Stimulated activated CD4-positive, alpha-beta T cell treated with anti-CD3 and anti-CD28 coated beads, Interleukin-4, amount 100 ng/mL, for 1 hour (primary cell): ENCODE measurements around the gene LRP4.
A peak's percentile ranks its signal among the peaks of the same experiment; 100 is the strongest.

Experiments
- DNase-seq: peaks from one replicate; pipeline ENCODE4 v3.0.0-alpha.2; 2020

LRP4 gene

DNA sequence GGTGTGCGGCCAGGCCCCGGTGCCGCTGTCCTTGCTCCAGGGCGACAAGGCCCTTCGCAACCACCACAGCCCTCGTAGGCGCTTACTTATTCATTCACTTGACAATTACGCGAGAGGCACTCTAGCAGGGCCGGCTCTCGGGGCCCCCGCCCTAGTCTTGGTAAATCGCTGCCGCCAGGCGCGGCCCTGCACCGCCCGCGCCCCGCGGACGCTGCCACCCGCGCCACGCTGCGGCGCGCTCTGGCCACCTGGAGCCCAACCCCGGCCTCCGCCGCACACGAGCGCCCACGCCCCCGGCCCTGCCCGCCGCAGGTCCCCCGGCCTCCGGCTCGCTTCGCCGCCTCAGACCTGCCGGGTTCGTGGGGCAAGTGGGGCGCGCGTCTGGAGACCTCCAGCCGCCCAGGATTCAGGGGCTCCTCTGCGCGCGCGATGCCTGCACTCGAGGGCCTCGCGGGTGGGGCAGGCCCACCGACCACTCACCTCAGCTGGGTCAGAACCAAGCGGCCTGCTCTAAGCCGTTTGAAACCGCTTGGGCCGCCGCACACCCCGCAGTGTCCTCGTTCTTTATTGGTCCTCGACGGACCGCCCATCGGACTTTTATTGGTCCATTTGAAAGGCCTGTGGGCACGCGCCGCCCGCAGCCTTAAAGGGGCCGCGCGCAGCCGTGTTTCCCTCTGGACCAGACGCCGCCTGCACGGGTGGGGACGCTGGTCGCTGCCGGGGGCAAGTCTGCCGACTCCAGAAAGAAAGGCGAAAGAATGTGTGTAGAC, 72.4 kb downstream of the LRP4 start, which contains the start of gene CKAP5:
TSS of gene CKAP5 (minus strand) at position 541 of the 770 bp plus-strand sequence. CDS start 25,049 bp downstream, outside the sequence.
- peak; percentile 85 for DNase-seq

DNA sequence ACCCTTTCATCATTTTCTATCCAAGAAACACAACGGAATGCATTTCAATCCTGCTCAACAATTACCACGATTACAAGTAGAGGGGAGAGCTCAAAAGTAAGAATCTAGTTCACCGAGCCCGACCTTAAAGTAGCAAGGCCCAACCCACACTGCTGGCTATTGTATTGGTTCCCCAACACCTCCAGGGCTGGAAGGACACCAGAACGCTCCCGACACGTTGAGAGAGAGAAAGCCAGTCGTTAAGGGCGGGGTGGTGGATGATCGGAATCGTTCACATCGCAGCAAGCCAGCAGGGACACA, 73.0 kb downstream of the LRP4 start:
- DNase-seq, result no peak

DNA sequence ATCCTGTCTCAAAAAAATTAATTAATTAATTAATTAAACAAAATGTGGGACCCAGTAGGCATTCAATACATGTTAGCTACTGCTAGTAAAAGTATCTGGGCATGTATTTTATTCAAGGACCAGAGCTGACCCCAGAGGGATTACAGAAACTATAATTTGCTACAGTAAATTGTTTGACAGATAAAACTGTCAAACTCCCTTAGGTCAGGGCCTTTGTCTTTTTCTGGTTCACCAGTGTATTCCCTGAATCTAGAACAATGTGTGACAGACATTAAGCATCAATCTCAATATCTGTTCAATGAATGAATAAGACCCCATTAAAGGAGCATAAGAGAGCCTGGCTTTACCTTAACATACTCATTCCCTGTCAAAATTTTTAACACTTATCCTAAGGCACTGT, 78.2 kb downstream of the LRP4 start:
- no peak for DNase-seq

DNA sequence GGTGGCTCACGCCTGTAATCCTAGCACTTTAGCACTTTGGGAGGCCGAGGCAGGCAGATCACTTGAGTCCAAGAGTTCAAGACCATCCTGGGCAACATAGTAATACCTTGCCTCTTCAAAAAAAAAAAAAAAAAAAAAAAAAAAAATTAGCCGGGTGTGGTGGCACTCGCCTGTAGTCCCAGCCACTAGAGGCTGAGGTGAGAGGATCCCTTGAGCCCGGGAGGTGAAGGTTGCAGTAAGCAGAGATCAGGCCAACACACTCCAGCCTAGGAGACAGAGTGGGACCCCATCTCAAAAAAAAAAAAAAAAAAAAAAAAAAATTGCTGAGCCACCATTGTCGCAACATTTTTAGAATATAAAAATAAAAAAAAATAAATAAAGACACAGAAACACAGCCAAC, 79.8 kb downstream of the LRP4 start:
- no peak for DNase-seq

DNA sequence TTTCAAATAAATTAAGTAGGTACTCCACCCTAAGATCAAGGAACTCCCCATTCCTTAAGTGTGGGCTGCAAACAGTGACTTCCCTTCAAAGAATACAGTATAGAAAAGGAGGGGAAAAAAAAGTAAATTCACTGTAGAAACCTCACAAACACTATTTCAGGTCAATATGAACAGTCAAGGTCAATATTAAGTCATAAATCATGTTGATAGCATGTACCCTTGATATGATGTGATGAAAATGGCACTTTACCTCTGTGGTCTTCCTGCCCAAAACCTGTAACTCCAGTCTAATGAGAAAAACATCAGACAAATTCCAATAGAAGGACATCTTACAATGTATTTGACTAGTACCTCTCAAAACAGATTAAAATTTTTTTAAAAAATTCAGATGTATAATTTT, 80.5 kb downstream of the LRP4 start:
- no peak for DNase-seq

DNA sequence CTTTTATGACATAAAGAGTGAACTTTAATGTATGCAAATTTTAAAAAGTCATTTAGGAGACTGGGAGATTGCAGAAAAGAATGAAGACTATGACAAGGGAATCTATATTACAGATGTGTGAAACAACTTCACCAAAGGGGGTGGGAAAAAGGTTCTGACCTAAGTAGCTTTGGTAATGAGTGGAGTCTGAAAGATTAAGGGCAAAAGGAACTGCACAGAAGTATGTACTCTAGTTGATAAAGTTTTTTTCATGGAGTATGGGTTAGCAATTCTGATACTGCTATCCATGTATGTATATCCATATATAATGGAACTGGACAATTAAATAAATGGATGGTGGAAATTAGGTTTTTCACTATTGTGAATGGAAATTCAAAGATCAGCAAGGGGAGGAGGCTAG, 81.5 kb downstream of the LRP4 start:
- no peak for DNase-seq

DNA sequence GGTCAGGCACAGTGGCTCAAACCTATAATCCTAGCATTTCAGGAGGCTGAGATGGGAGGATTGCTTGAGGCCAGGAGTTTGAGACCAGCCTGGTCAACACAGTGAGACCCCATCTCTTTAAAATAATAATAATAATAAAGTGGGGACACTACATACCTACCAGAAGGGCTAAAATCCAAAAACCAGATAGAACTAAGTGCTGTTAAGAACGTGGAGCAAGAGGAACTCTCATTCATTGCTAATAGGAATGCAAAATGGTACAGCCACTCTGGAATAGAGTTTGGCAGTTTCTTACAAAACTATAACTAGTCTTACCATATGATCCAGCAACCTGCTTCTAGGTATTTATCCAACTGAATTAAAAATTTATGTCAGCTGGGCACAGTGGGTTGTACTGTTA, 81.9 kb downstream of the LRP4 start:
- DNase-seq, result no peak

DNA sequence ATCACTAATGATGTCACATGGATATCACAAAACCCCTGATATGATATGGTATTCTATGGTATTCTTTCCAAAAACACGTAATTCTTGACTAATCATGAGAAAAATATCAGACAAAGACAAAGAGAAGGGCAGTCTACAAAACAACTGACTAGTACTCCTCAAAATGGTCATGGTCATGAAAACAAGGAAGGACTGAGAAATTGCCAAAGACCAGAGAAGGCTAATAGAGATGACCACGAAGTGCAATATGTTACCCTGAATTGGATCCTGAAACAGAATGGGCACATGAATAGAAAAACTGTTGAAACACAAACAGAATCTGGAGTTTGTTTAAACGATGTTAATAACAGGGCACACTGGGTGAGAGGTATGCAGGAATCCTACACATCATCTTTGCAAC, 82.5 kb downstream of the LRP4 start:
- DNase-seq, result no peak

DNA sequence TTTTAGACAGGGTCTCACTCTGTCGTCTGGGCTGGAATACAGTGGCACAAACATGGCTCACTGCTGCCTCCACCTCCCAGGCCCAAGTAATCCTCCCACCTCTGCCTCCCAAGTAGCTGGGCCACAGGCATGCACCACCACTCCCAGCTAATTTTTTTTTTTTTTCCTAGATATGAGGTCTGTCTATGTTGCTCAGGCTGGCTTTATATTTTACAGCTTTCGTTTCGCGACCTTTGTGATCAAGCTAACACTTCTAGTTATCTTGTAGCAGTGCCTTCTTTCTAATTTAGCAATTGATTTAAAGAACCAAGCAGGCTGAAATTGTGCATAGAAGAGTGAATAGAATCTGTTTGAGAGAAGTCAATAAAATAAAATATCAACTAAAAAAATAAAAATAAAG, 83.5 kb downstream of the LRP4 start:
- DNase-seq, result no peak

DNA sequence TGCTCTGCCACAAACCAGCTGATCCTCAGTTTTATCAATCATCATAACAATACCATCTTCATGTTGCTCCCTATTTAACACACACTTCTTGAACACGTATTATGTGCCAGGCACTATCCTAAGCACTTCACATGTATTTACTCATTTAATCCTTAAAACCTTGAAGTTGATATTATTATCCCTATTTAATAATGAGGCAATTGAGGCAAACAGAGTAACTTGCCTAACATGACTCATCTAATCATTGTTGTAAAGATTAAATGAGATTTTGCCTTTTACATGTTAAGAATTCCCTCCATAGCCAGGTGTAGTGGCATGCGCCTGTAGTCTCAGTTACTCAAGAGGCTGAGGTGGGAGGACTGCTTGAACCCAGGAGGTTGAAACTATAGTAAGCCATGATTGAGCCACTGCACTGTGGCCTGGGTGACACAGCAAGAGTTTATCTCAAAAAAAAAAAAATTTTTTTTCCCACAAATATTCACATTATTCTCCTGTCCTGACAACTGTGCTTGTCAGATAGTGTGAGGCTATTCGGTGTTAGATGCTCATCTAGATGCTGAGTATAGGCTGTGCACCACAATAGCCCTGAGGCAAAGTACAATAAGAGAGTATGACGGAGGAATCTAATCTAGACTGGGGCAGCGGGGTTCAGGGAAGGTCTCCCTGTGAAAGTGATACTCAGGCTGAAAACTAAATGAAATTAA, 85.7 kb downstream of the LRP4 start:
- no peak for DNase-seq

DNA sequence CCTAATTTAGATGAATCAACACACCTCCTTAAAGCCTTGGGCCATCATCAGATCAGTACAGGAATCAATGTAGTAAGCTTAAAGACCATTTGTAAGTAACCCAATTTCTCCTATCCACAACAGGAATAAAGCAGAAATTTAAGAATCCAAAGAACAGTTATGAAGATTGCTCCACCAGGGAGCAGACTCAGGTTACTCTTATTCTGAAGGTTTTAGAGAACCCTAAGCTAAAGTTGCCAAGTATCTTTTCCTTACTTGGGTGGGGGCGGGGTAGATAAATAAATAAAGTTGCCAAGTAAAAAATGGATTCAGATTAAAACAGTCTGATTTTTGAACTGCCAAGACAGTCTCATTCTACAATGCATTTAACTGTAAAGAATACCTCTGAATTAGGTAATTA, 90.4 kb downstream of the LRP4 start:
- no peak for DNase-seq

DNA sequence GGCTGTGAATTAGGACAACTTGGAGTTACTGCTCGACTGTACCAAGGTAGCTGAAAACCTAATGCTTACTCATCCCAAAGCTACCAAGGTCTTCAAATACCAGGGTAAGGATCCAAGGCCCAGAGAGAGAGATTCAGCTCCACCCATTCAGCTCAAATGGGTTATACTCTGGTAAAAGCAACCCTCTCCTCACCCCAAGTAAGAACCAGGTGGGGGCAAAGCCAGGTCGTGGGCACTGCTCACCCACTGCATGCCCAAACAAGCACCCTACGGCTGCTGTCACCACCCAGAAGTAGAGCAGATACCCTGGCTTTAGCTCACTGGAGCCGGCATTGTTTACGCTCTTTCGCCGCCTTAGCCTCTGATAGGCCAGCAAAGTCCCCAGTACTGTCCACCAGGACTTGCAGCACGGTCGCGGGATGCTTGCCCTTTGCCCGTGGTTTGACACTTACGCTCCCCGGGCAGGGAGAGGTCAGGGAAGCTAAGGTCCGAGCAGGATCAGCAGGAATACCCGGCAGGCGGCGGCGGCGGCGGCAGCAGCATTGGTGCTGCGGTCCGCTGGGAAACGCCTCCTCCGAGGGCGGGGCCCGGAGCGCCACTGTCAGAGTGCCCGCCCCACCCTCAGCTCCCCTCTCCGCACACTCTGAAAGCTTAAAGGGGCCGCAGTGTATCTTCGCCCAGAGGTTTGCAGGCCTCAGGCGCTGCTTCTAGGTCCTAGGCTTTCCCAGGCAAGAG, 91.9 kb downstream of the LRP4 start:
- DNase-seq, result peak; percentile 77

DNA sequence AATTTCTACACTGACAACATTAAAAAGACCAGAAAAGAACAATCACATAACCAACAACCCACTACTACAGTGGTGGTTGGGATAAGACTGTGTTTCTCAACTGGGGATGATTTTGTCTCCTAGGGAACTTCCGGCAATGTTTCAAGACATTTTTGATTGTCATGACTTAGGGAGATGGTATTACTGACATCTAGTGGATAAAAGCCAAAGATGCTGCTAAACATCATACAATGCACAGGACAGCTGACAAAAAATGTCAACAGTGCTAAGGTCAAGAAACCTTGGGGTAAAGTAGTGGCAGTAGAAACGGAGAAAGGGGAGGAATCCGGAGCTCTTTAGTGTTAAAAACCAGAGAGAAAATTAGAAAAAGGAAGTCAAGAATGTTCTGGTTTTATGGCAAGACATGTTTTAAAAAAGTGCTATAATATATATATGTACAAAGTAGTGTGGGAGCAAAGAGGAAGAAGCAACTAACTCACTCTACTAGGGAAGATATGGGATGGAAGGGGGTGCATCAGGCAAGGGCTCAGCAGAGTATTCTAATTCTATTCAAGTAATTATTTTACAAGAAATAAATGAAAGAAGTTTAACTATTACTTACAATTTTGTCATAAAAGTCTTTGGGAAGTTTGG, 109.4 kb downstream of the LRP4 start:
- DNase-seq, result no peak
